HG02973 (cell line): ENCODE data around the gene CCER1.

Source experiments
- ATAC-seq: cut with Tn5 transposase; IDR thresholded peaks from one replicate; pipeline ENCODE4 v1.9.1; 2021; ENCODE audit warnings: moderate library complexity; ENCODE audit not compliant: unreplicated experiment

The CCER1 gene

GRCh38 chr12:90922145-90922627 lies 32.8 kb downstream of the CCER1 start:
- no peak for ATAC-seq

- no peak for ATAC-seq
Measured at GRCh38 chr12:90921536-90921935, 33.4 kb downstream of the CCER1 start.

GRCh38 chr12:90920222-90920621 lies 34.8 kb downstream of the CCER1 start:
- no peak for ATAC-seq

DNA sequence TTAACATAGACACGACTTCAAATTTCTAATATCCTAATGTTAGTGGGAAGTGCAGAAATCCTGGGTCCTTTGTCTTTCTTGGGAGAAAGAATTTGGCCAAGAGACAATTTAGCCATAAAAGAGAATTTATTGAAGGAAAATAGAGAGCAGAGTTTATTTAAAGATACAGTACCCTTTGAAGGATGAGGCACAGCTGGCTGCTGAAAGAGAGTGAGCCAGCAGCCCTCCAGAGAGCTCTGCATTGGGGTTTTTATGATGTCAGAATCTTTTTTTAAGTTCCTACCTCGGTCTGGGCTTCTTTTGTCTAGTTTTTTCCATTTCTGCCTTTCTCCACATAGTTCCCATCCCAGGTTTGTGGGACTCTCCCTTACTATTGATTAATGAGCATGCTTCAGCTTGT lies 37.5 kb downstream of the CCER1 start:
- ATAC-seq, result no peak

GRCh38 chr12:90916516-90916915 lies 38.5 kb downstream of the CCER1 start:
- ATAC-seq, result no peak

- no peak for ATAC-seq
Measured at GRCh38 chr12:90915353-90915752, 39.6 kb downstream of the CCER1 start.

DNA sequence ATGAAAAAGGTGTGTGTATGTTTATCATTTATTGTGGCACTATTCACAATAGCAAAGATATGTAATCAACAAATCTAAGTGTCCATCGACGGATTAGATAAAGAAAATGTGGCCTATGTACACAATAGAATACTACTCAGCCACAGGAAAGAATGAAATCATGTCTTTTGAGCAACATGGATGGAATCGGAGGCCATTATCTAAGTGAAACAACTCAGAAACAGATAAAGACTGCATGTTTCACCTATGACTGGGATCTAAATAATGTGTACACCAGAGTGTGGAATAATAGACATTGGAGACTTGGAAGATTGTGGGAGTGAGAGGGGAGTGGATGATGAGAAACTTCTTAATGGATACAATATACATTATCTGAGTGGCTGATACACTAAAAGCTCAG lies 44.0 kb downstream of the CCER1 start:
- ATAC-seq, result no peak

DNA sequence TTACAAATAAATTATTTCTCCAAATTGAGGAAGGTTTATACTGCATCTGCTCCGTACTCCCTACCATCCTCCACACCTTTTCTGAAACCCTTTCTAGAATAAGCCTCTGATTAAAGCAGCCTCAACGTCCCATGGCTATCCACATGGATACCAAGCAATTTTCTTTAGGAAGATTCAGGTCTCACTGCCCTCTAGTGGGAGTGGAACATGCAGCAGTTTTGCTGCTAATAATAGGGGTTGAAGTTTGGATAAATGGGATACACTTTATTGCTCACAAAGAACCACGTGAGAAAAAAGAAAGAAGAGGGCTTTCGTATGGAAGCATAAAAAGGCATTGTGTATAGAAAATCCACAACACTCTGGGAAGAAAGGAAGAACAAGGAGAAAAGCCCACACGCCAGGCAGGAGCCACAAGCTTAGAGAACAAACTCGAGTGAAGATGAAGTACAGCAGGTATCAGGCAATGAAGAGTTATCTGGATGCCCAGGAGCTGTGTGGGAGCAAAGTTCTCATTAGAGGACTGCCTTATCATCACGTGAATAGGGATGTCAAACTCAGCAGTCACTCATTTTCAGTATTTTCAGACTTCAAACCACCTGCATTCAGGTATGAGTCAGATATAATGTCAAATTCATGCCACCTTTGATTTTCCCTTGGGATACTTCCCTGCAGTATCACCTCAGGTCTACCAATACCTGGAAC lies 45.8 kb downstream of the CCER1 start:
- peak; percentile 48 for ATAC-seq

DNA sequence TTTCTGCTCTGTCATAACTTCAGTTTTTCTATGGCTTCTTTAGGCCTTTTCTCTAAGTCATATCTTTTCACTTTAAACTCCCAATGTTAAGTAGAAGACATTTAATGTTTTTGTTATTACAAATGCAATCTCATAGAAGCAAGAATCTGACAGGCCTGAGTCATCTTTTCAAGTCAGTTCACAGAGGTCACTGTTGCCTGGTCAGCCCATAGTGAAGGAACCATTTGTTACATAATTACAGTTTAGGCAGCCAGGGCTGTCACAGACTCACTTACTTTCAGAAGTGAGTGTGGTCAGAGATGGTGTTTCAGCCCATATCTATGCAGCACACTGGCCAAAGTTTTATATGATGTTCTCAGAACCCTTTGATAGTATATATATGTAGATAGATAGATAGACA lies 46.5 kb downstream of the CCER1 start:
- no peak for ATAC-seq

DNA sequence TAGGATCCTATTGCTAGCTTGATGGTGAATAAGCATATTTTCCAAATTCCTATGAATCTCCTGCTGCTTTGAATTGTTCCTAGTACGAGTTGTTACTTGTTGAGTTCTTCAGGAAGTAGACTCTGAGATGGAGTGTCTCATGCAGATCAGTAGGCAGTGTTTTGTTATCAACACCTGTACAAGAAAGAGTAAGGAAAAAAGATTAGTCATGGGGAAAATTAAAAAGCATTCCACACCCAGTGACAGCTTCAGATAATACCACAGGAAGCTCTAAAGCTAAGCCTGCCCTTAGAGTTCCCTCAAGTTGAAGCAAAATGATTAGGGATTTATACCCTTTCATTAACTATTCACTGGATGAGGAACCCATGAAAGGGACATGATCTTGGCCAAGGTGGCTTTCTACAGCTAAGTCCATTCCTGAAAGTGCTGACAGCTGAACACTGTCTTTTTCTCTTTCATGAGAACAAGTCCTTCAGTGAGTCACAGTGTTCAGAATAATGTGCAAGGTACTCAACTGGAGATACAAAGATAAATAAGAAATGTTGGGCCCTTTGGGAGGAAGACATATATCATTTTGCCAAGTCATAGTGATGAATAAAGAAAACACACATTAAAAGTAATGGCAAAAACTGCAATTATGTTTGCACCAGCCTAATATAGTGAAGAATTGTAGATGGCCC lies 49.1 kb downstream of the CCER1 start:
- no peak for ATAC-seq

DNA sequence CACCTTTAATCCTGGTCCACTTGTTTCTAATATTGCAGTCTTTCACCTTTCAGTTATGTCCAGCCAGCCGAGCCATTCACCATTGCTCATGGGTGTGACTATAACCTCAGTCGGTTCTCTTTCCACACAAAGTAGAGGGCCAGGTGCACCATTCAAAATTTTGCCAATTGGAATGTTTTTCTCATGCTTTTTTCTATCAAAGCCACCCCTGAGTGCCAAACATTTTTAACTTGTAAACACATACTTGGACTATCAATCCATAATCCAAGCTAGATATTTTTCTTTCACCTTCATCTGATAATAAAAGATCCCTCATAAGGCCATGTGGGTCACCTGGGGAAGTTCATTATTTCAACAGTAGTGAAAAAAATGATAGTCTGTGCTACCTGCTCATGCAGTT lies 52.4 kb downstream of the CCER1 start:
- ATAC-seq, result no peak
